ENCODE results near the gene PACSIN2.
A peak's percentile ranks its signal among the peaks of the same experiment; 100 is the strongest.

Gene PACSIN2

DNA sequence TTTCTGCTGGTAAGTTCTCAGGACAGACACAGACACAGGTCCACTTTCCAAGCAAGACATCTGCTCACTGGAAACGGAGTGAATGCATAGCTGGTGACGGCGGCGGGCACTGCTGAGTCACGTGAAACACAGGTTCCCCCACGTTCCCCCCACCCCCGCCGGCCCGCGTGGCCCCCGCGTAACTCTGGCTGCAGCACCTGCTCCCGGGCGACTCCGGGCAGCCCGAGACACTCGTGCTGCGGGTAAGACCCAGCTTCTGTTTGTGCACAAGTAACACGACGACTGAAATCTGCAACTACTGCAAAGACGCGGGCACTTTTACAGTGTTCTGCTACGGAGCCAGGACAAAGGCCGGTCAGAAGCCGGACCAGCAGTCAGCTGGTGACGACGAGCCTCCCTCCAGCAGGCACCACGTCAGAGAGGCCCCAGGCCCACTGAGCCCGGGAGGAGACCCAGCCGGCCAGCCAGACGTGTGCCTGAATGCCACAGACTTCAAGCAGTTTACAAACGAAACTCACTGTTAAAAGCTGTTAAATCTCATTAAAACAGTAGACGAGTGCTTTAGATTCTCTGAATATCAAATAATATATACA lies 145.0 kb downstream of the PACSIN2 start:
- no peak overlapping the region for H3K4me3 ChIP-seq (ENCODE audit: insufficient read depth, low read depth, low read length, poor library complexity, severe bottlenecking)
- no peak overlapping the region for H3K27ac ChIP-seq (ENCODE audit: insufficient read depth, low read length, poor library complexity, severe bottlenecking)
- H3K36me3 ChIP-seq (ENCODE audit: control insufficient read depth, insufficient read depth, low read length): peaks cover 32% of the 10 kb centered on the region

DNA sequence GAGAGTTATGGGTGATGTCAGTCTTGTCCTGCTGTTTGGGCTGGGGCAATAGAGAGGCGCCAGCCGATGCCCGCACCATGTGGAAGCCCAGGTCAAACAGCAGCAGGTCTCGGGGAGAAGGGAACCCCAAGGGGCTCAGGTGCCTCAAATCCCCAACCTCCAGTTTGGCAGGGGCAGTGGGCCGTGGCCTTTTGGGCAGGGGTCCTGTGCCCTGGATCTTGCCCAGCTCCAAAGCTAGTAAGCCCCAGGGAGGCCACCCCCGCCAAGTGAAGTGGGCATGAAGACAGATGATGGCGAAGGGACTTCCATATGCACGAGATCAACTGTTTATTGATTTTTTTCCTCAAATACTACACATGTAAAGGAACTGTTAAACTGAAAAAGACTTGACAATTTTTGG lies 145.5 kb downstream of the PACSIN2 start:
- H3K4me3 ChIP-seq (ENCODE audit: insufficient read depth, low read depth, low read length, poor library complexity, severe bottlenecking): no peak overlapping the region
- no peaks in the 10 kb centered on the region for H3K4me1 ChIP-seq (ENCODE audit: control insufficient read depth, insufficient read depth, low read length, poor library complexity, severe bottlenecking)
- H3K27ac ChIP-seq (ENCODE audit: insufficient read depth, low read length, poor library complexity, severe bottlenecking): no peak overlapping the region
- peaks cover 32% of the 10 kb centered on the region for H3K36me3 ChIP-seq (ENCODE audit: control insufficient read depth, insufficient read depth, low read length)
- no peaks in the 10 kb centered on the region for H3K9me3 ChIP-seq (ENCODE audit: control insufficient read depth, low read length)
- no peak for DNase-seq
- H3K27me3 ChIP-seq (replicated peaks; ENCODE audit: control insufficient read depth, insufficient read depth, low read length, poor library complexity, severe bottlenecking): no peaks in the 10 kb centered on the region

More for the DNA sequence above, 145.0 kb downstream of the PACSIN2 start:
- no peak for DNase-seq
- Histone ChIP-seq H3K9me3 (ENCODE audit: control insufficient read depth, low read length) (no peaks in the 10 kb centered on the region), H3K27me3 (replicated peaks; ENCODE audit: control insufficient read depth, insufficient read depth, low read length, poor library complexity, severe bottlenecking) (no peaks in the 10 kb centered on the region), H3K4me1 (ENCODE audit: control insufficient read depth, insufficient read depth, low read length, poor library complexity, severe bottlenecking) (no peaks in the 10 kb centered on the region)

DNA sequence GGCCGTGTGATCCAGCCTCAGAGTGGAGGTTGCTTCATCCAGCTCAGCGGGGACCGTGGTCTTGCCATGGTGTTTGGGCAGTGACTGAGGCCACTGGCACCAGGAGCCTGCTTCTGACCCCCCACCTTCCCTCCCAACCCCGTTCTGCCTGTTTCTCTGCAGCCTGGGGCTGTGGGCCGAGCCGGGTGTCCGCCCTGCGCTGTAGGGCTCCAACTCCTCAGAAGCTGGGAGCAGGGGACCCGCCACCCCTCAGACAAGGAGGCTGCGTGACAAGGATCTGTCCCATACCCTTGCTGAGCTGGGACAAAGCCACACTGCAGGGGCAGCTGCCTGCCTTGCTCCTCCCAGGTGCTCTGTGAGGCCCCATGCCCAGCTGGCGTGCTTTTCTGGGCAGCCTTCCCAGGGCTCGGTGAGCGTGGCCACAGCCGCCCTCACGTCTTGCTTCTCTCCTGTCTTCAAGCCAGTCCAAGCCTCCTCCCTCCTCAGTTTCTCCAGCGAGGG lies 146.1 kb downstream of the PACSIN2 start:
- no peaks in the 10 kb centered on the region for H3K4me1 ChIP-seq (ENCODE audit: control insufficient read depth, insufficient read depth, low read length, poor library complexity, severe bottlenecking)
- H3K9me3 ChIP-seq (ENCODE audit: control insufficient read depth, low read length): no peaks in the 10 kb centered on the region
- no peak overlapping the region for H3K4me3 ChIP-seq (ENCODE audit: insufficient read depth, low read depth, low read length, poor library complexity, severe bottlenecking)
- no peaks in the 10 kb centered on the region for H3K27me3 ChIP-seq (replicated peaks; ENCODE audit: control insufficient read depth, insufficient read depth, low read length, poor library complexity, severe bottlenecking)
- peaks cover 28% of the 10 kb centered on the region for H3K36me3 ChIP-seq (ENCODE audit: control insufficient read depth, insufficient read depth, low read length)
- DNase-seq: no peak
- H3K27ac ChIP-seq (ENCODE audit: insufficient read depth, low read length, poor library complexity, severe bottlenecking): no peak overlapping the region

DNA sequence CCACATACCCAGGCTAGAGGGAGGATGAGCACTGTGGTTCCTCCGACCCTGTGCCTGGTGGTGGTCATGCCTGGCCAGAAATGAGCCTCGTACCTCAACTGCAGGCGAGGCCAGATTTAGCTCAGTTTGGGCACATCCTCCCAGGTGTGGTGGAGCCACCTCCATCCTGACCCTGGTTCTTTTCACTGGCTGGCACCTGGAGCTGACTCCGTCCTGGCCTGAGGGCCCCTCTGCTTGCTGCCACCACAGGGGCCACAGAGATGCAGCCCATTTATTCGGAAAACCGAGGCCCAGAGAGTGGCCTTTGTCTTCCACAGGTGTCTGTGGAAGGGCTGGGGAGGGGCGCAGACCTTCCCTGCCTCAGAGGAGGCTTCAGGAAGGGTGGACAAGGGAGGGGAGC lies 148.8 kb downstream of the PACSIN2 start:
- Histone ChIP-seq H3K4me3 (ENCODE audit: insufficient read depth, low read depth, low read length, poor library complexity, severe bottlenecking) (no peak overlapping the region), H3K27ac (ENCODE audit: insufficient read depth, low read length, poor library complexity, severe bottlenecking) (no peak overlapping the region), H3K36me3 (ENCODE audit: control insufficient read depth, insufficient read depth, low read length) (peaks cover 10% of the 10 kb centered on the region), H3K27me3 (replicated peaks; ENCODE audit: control insufficient read depth, insufficient read depth, low read length, poor library complexity, severe bottlenecking) (no peaks in the 10 kb centered on the region), H3K9me3 (ENCODE audit: control insufficient read depth, low read length) (no peaks in the 10 kb centered on the region), H3K4me1 (ENCODE audit: control insufficient read depth, insufficient read depth, low read length, poor library complexity, severe bottlenecking) (no peaks in the 10 kb centered on the region)
- no peak for DNase-seq

DNA sequence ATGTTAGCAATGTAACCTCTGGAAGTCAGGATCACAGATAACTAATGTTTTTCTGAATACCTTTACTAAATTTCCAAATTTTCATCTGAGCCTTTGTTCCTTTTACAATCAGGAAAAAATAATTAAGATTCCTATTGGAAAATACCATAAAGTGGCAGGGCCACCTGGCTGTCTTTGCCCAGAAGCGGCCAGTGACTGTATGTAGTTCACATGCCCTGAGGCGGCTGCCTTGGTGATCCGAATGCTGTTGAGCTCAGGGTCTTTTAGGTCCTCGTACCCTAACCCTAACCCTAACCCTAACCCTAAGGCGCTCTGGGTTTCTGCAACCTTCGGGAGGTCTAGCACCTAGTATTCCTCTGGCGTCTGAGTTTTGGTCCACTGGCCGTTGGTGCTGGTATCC lies 149.4 kb downstream of the PACSIN2 start:
- H3K9me3 ChIP-seq (ENCODE audit: control insufficient read depth, low read length): no peaks in the 10 kb centered on the region
- DNase-seq: no peak
- H3K27me3 ChIP-seq (replicated peaks; ENCODE audit: control insufficient read depth, insufficient read depth, low read length, poor library complexity, severe bottlenecking): no peaks in the 10 kb centered on the region
- H3K27ac ChIP-seq (ENCODE audit: insufficient read depth, low read length, poor library complexity, severe bottlenecking): no peak overlapping the region
- no peak overlapping the region for H3K4me3 ChIP-seq (ENCODE audit: insufficient read depth, low read depth, low read length, poor library complexity, severe bottlenecking)
- H3K4me1 ChIP-seq (ENCODE audit: control insufficient read depth, insufficient read depth, low read length, poor library complexity, severe bottlenecking): no peaks in the 10 kb centered on the region
- H3K36me3 ChIP-seq (ENCODE audit: control insufficient read depth, insufficient read depth, low read length): peaks cover 5% of the 10 kb centered on the region

DNA sequence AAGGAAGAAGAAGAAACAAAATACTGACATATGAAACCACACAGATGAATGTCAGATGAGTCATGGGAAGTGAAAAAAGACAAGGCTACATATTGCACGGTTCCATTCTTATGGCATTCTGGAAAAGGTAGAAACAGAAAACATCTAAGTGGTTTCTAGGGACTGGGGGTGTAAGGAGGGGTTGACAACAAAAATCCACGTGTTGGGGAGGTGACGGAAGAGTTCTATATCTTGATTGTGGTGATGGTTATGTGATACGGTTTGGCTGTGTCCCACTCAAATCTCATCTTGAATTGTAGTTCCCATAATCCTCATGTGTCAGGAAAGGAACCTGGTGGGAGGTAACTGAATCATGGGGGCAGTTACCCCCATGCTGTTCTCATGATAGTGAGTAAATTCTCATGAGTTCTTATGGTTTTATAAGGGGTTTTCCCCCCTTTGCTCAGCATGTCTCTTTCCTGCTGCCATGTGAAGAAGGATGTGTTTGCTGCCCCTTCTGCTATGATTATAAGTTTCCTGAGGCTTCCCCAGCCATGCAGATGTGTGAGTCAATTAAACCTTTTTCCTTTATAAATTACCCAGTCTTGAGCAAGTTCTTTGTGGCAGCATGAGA lies 151.5 kb downstream of the PACSIN2 start:
- Histone ChIP-seq H3K9me3 (ENCODE audit: control insufficient read depth, low read length) (no peaks in the 10 kb centered on the region), H3K27me3 (replicated peaks; ENCODE audit: control insufficient read depth, insufficient read depth, low read length, poor library complexity, severe bottlenecking) (no peaks in the 10 kb centered on the region), H3K36me3 (ENCODE audit: control insufficient read depth, insufficient read depth, low read length) (no peaks in the 10 kb centered on the region), H3K4me3 (ENCODE audit: insufficient read depth, low read depth, low read length, poor library complexity, severe bottlenecking) (no peak overlapping the region), H3K4me1 (ENCODE audit: control insufficient read depth, insufficient read depth, low read length, poor library complexity, severe bottlenecking) (no peaks in the 10 kb centered on the region), H3K27ac (ENCODE audit: insufficient read depth, low read length, poor library complexity, severe bottlenecking) (no peak overlapping the region)
- no peak for DNase-seq

DNA sequence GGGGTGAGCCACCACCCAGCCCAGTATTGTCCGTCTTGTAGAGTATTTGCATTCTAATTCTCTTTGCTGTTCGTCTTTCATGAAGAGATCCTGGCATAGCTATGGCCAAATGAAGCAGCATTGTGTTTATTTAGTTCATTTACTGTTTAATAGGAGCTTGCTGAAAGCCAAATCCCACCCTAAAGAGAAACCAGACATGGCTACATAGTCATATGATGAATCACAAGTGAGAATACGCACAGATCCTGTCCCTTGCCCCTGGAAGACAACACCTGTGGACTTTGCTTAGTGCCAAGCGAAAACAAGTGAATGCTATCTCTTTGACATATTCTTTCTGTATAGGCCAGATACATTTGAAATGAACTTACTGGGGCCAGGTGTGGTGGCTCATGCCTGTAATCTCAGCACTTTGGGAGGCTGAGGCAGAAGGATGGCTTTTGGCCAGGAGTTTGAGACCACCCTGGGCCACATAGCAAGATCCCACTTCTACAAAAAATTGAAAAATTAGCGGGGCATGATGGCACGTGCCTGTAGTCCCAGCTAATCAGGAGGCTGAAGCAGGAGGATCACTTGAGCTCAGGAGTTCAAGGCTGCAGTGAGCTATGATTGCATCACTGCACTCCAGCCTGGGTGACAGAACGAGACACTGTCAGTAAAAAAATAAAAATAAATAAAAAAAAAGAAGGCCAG lies 152.8 kb downstream of the PACSIN2 start:
- no peak for DNase-seq
- no peak overlapping the region for H3K4me3 ChIP-seq (ENCODE audit: insufficient read depth, low read depth, low read length, poor library complexity, severe bottlenecking)
- no peaks in the 10 kb centered on the region for H3K27me3 ChIP-seq (replicated peaks; ENCODE audit: control insufficient read depth, insufficient read depth, low read length, poor library complexity, severe bottlenecking)
- no peaks in the 10 kb centered on the region for H3K36me3 ChIP-seq (ENCODE audit: control insufficient read depth, insufficient read depth, low read length)
- H3K27ac ChIP-seq (ENCODE audit: insufficient read depth, low read length, poor library complexity, severe bottlenecking): no peak overlapping the region
- H3K9me3 ChIP-seq (ENCODE audit: control insufficient read depth, low read length): no peaks in the 10 kb centered on the region
- no peaks in the 10 kb centered on the region for H3K4me1 ChIP-seq (ENCODE audit: control insufficient read depth, insufficient read depth, low read length, poor library complexity, severe bottlenecking)

DNA sequence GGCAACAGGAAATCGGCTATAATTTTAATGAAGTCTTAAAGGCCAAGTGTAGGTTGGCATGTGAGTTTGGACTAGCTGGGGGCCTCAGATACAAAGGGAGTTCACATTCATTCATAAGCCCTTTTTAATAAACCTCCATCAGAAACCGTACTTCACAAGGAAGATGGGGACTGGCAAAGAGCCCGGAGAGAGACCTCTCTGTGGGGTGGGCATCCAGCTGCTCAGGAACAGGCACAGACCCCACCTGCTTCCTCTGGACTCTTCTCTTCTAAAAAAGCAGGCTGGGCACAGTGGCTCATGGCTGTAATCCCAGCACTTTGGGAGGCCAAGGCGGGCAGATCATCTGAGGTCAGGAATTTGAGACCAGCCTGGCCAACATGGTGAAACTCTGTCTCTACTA lies 154.0 kb downstream of the PACSIN2 start:
- DNase-seq: no peak
- peaks cover 2% of the 10 kb centered on the region for H3K4me1 ChIP-seq (ENCODE audit: control insufficient read depth, insufficient read depth, low read length, poor library complexity, severe bottlenecking)
- no peaks in the 10 kb centered on the region for H3K27me3 ChIP-seq (replicated peaks; ENCODE audit: control insufficient read depth, insufficient read depth, low read length, poor library complexity, severe bottlenecking)
- H3K36me3 ChIP-seq (ENCODE audit: control insufficient read depth, insufficient read depth, low read length): no peaks in the 10 kb centered on the region
- H3K27ac ChIP-seq (ENCODE audit: insufficient read depth, low read length, poor library complexity, severe bottlenecking): no peak overlapping the region
- no peaks in the 10 kb centered on the region for H3K9me3 ChIP-seq (ENCODE audit: control insufficient read depth, low read length)
- no peak overlapping the region for H3K4me3 ChIP-seq (ENCODE audit: insufficient read depth, low read depth, low read length, poor library complexity, severe bottlenecking)

DNA sequence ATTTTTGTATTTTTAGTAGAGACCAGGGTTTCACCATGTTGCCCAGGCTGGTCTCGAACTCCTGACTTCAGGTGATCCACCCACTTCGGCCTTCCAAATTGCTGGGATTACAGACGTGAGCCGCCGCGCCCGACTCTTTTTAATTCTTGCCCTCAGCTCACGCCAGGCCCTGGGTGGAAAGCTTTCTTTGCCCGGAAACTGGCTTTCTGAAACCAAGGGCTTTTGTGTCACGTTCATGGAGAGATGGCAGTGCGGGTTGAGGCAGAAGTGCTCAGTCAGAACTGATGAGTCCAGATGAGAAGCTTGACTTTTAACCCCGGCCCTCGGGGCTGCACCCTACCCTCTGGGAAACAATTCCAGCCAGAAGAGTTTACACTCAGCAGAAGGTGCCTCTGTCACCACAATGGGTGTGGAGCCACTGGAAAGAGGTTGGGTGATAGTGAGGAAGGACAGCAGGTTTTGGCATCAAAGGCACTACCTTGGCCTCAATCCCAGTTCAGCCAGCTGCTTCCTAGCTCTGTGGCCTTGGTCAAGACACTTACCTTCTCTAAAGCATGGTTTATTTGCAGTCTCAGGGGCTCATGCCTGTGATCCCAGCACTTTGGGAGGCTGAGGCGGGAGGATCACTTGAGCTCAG lies 157.0 kb downstream of the PACSIN2 start:
- Histone ChIP-seq H3K36me3 (ENCODE audit: control insufficient read depth, insufficient read depth, low read length) (no peaks in the 10 kb centered on the region), H3K27me3 (replicated peaks; ENCODE audit: control insufficient read depth, insufficient read depth, low read length, poor library complexity, severe bottlenecking) (no peaks in the 10 kb centered on the region), H3K9me3 (ENCODE audit: control insufficient read depth, low read length) (no peaks in the 10 kb centered on the region), H3K4me3 (ENCODE audit: insufficient read depth, low read depth, low read length, poor library complexity, severe bottlenecking) (peak overlapping the region; percentile 79), H3K4me1 (ENCODE audit: control insufficient read depth, insufficient read depth, low read length, poor library complexity, severe bottlenecking) (peaks cover 8% of the 10 kb centered on the region), H3K27ac (ENCODE audit: insufficient read depth, low read length, poor library complexity, severe bottlenecking) (no peak overlapping the region)
- DNase-seq: no peak

Data from effector memory CD4-positive, alpha-beta T cell (primary cell).